ENCODE measurements around the gene UBE2I. TPM values are rescaled to one million over a fixed set of nuclear protein-coding genes. Genes with fewer than 3 reads are reported as not detected.
"Not testable (repeated sequence)": the region's sequence is repeated elsewhere in the genome, so short reads cannot be mapped to it uniquely, and the experiment has no call there.

UBE2I gene
- total RNA-seq, 1 donor from 2014 or later, result 170 TPM

DNA sequence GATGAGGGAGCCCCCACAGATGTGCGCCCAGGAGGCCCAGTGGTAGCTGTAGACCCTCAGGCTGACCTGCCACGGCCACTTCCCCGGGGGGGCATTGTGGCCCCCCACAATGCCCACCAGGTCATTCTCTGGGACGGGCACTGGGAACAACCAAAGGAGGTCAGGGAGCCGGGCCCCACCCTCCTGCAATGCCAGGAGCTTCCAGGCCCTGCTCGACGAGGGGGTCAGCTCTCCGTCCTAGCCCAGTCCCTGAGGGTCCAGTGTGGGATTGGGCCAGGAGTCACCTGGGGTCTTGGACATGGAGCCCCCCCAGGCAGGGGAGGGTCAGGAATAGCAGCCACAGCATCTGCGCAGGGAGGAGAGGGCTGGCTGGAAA, 46.6 kb upstream of the UBE2I start:
- peaks cover 20% of the 10 kb centered on the region for H3K27me3 Mint-ChIP-seq
- H3K27ac Mint-ChIP-seq, result no peak overlapping the region
- DNase-seq (ENCODE audit: extremely low spot score, unreplicated experiment), result no peak
- H3K4me3 Mint-ChIP-seq, result no peak overlapping the region
- no peaks in the 10 kb centered on the region for H3K9me3 Mint-ChIP-seq
- TF ChIP-seq, protein P1, sequence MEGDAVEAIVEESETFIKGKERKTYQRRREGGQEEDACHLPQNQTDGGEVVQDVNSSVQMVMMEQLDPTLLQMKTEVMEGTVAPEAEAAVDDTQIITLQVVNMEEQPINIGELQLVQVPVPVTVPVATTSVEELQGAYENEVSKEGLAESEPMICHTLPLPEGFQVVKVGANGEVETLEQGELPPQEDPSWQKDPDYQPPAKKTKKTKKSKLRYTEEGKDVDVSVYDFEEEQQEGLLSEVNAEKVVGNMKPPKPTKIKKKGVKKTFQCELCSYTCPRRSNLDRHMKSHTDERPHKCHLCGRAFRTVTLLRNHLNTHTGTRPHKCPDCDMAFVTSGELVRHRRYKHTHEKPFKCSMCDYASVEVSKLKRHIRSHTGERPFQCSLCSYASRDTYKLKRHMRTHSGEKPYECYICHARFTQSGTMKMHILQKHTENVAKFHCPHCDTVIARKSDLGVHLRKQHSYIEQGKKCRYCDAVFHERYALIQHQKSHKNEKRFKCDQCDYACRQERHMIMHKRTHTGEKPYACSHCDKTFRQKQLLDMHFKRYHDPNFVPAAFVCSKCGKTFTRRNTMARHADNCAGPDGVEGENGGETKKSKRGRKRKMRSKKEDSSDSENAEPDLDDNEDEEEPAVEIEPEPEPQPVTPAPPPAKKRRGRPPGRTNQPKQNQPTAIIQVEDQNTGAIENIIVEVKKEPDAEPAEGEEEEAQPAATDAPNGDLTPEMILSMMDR (conservative IDR thresholded peaks at IDR 0.05), result no peak
- no peaks in the 10 kb centered on the region for H3K36me3 Mint-ChIP-seq
- no peaks in the 10 kb centered on the region for H3K4me1 Mint-ChIP-seq (ENCODE audit: unreplicated experiment)

DNA sequence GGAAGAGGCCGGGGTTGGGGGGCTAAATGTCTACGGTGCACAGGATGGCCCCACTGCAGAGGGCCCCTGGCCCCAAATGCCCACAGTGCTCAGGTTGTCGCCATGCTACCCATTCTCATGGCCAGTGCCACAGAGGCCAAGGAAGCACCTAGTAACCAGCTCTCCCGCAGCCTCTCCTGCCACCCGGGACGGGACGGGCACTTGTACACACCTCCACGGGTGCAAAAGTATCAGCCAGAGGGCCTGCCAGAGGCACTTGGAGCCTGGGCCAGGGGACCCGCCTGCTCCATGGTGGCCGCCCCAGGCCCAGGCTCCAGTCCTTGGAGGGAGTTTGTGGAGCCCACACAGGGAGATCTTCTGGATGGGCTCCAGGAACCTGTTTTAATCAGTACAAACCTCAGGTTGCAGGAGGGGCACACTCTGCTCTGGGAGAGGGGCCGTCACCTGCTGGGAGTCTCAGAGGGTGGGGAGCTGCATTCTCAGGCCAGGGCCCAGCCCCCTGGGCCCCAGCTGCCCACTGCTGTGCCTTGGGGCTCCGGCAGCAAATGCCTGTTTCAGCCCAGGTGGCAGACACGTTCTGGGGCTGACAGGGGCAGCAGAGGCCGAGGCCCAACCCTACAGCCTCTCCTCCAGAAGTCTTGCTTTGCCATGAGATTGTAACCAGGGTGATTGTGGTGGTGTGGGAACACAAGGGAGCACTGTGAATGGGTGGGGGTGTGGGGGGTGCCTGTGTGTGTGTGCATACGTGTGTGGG, 45.7 kb upstream of the UBE2I start:
- H3K4me3 Mint-ChIP-seq, result no peak overlapping the region
- H3K9me3 Mint-ChIP-seq, result no peaks in the 10 kb centered on the region
- H3K27me3 Mint-ChIP-seq, result peaks cover 20% of the 10 kb centered on the region
- no peak overlapping the region for H3K27ac Mint-ChIP-seq
- TF ChIP-seq, protein P1 (conservative IDR thresholded peaks at IDR 0.05), result no peak
- no peak for DNase-seq (ENCODE audit: extremely low spot score, unreplicated experiment)
- no peaks in the 10 kb centered on the region for H3K36me3 Mint-ChIP-seq
- no peaks in the 10 kb centered on the region for H3K4me1 Mint-ChIP-seq (ENCODE audit: unreplicated experiment)

DNA sequence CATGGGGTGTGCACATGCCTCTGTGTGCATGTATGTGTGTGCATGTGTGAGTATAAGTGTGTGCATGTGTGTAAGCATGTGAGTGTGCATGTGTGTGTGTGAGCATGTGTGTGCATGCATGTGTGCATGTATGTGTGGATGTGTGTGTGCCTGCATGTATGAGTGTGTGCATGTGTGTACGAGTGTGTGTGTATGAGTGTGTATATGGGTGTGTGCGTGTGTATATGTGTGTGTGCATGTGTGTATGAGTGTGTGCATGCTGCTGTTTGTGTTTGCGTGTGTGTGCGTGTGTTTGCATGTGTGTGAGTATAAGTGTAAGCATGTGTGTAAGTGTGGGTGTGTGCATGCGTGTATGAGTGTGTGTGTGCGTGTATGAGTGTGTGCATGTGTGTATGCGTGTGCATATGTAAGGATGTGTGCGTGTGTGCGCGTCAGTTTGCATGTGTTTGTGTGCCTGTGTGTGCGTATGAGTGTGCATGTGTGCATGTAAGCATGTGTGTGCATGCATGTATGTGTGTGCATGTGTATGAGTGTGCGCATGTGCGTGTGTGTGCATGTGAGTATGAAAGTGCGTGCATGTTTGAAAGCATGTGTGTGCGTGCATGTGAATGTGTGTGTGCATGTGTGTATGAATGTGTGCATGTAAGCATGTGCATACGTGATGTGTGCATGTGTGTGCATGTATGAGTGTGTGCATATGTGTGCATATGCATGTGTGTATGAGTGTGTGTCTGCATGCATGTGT, 44.9 kb upstream of the UBE2I start:
- no peaks in the 10 kb centered on the region for H3K9me3 Mint-ChIP-seq
- H3K4me3 Mint-ChIP-seq, result no peak overlapping the region
- no peak for DNase-seq (ENCODE audit: extremely low spot score, unreplicated experiment)
- H3K27ac Mint-ChIP-seq, result no peak overlapping the region
- TF ChIP-seq, protein P1 (conservative IDR thresholded peaks at IDR 0.05), result no peak
- peaks cover 14% of the 10 kb centered on the region for H3K27me3 Mint-ChIP-seq
- H3K4me1 Mint-ChIP-seq (ENCODE audit: unreplicated experiment), result no peaks in the 10 kb centered on the region
- no peaks in the 10 kb centered on the region for H3K36me3 Mint-ChIP-seq

DNA sequence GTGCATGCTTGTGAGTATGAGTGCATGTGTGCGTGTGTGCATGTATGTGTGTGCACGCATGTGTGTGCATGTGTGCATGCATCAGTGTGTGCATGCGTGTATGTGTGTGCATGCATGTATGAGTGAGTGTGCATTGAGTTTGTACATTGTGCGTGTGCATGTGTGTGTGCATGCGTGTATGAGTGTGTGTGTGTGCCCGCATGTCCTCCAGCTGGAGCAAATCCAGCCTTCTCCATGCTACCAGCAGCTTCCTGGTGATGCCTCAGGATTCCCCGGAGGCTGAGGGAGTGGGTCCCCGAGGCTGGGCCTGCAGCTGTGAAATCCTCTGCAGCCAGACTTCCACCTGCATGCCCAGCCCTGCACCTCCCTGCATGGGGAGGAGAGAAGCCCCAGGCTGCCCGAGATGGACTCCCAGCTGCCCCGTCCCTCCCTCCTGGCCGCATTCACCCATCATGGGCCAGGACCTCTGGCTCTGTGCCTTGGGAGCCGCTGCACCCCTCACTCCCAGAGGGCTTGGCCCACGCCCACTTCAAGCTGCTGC, 44.3 kb upstream of the UBE2I start:
- DNase-seq (ENCODE audit: extremely low spot score, unreplicated experiment), result no peak
- TF ChIP-seq, protein P1 (conservative IDR thresholded peaks at IDR 0.05), result no peak
- Mint-ChIP-seq H3K36me3 (no peaks in the 10 kb centered on the region), H3K27ac (no peak overlapping the region), H3K27me3 (peaks cover 12% of the 10 kb centered on the region), H3K4me3 (no peak overlapping the region), H3K9me3 (no peaks in the 10 kb centered on the region), H3K4me1 (ENCODE audit: unreplicated experiment) (no peaks in the 10 kb centered on the region)

DNA sequence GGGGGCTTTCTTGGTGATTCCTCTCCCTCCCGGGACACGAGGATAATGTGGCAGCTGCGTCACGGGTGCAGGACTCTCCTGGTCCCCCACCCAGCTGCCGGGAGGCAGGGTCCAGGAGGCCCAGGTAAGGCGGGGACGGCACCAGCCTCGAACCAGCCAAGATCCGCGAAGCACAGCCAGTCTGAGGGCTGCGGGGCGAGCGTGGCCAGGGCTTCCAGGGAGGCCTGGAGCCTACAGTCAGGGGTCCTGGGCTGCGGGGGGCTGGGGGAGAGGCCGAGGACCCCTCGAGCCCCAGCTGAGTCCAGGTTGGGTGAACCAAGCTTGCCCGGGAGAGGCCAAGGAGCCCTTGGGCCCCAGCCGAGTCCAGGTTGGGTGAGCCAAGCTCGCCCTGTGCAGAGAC, 43.6 kb upstream of the UBE2I start:
- Mint-ChIP-seq H3K27ac (no peak overlapping the region), H3K27me3 (peaks cover 7% of the 10 kb centered on the region), H3K4me3 (no peak overlapping the region), H3K9me3 (no peaks in the 10 kb centered on the region), H3K4me1 (ENCODE audit: unreplicated experiment) (peaks cover 4% of the 10 kb centered on the region), H3K36me3 (no peaks in the 10 kb centered on the region)
- TF ChIP-seq, protein P1 (conservative IDR thresholded peaks at IDR 0.05), result no peak
- DNase-seq (ENCODE audit: extremely low spot score, unreplicated experiment), result no peak

DNA sequence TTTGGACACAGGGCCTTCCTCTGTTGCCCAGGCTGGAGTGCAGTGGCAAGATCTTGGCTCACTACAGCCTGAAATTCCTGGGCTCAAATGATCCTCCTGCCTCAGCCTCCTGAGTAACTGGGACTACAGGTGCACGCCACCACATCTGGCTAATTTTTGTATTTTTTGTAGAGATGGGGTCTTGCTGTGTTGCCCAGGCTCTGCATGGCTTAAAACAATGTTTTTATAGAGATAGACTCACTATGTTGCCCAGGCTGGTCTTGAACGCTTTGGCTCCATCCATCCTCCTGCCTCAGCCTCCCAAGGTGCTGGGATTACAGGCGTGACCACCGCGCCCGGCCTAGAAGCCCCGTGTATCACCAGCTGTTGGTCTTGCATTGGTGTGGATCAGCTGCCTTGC, 40.0 kb upstream of the UBE2I start:
- not testable (repeated sequence) for H3K4me3 Mint-ChIP-seq; H3K4me1 Mint-ChIP-seq (ENCODE audit: unreplicated experiment); DNase-seq (ENCODE audit: extremely low spot score, unreplicated experiment); H3K27ac Mint-ChIP-seq; H3K36me3 Mint-ChIP-seq; H3K9me3 Mint-ChIP-seq; H3K27me3 Mint-ChIP-seq
